WTC11 (cell line): ENCODE results near the gene SLC37A3. TPM values are rescaled to one million over a fixed set of nuclear protein-coding genes. Genes with fewer than 3 reads are reported as not detected.

ENCODE experiments used
- ATAC-seq: fragments of 200-7000 bp; cut with Tn5 transposase; 2 replicates; pipeline ENCODE4 v1.10.0; 2021; ENCODE audit warnings: mild to moderate bottlenecking, moderate library complexity
- CTCF ChIA-PET: fragments of 300-600 bp; sonication (Branson Sonifier 250); formaldehyde crosslinking; loops from one replicate; lab custom pipeline; 2021; ENCODE audit warnings: antibody characterized with exemption; lab: Charles Lee
- POLR2A ChIA-PET: fragments of 350-600 bp; sonication (Branson Sonifier 250); formaldehyde crosslinking; loops from one replicate; lab custom pipeline; 2021; ENCODE audit warnings: antibody characterized with exemption; lab: Charles Lee
- DNase-seq: peaks from one replicate; pipeline ENCODE4 v3.0.0; 2021; ENCODE audit warnings: low spot score
- H3K27ac Mint-ChIP-seq: 2 replicates; pipeline ENCODE4 v1.8.0; 2021; ENCODE audit warnings: mixed read lengths
- H3K27me3 Mint-ChIP-seq: 2 replicates; pipeline ENCODE4 v1.8.0; 2021; ENCODE audit warnings: low read depth, mild to moderate bottlenecking, moderate library complexity, mixed read lengths
- H3K36me3 Mint-ChIP-seq: 2 replicates; pipeline ENCODE4 v1.8.0; 2021; ENCODE audit warnings: mixed read lengths
- H3K4me1 Mint-ChIP-seq: 2 replicates; pipeline ENCODE4 v1.8.0; 2022; ENCODE audit warnings: mixed read lengths
- H3K4me3 Mint-ChIP-seq: 2 replicates; pipeline ENCODE4 v1.8.0; 2021; ENCODE audit warnings: mild to moderate bottlenecking, moderate library complexity, mixed read lengths
- H3K9me3 Mint-ChIP-seq: 2 replicates; pipeline ENCODE4 v1.8.0; 2021; ENCODE audit warnings: mixed read lengths
- ELF4 ChIP-seq: sonication (generic); formaldehyde crosslinking; IDR thresholded peaks from 2 replicates; pipeline ENCODE4 v1.8.1; 2022; ENCODE audit warnings: low read depth, mild to moderate bottlenecking, moderate library complexity, missing genetic modification reagents
- FOXP1 ChIP-seq: sonication (generic); formaldehyde crosslinking; IDR thresholded peaks from 2 replicates; pipeline ENCODE4 v1.8.0; 2022; ENCODE audit warnings: missing genetic modification reagents, mild to moderate bottlenecking, moderate library complexity, borderline replicate concordance
- KAT7 ChIP-seq: sonication (generic); formaldehyde crosslinking; IDR thresholded peaks from 2 replicates; pipeline ENCODE4 v1.8.1; 2023; ENCODE audit warnings: missing genetic modification reagents, mild to moderate bottlenecking, borderline replicate concordance
- TEAD4 ChIP-seq: sonication (generic); formaldehyde crosslinking; IDR thresholded peaks from 2 replicates; pipeline ENCODE4 v1.8.0; 2022; ENCODE audit warnings: mild to moderate bottlenecking, missing genetic modification reagents
- ZNF232 ChIP-seq: sonication (generic); formaldehyde crosslinking; IDR thresholded peaks from 2 replicates; pipeline ENCODE4 v1.8.0; 2022; ENCODE audit warnings: mild to moderate bottlenecking, missing genetic modification reagents
- total RNA-seq: library from RNA; stranded (reverse); gene quantifications from 3 replicates; pipeline ENCODE4 v1.2.3, GENCODE V29; 2021
- TF ChIP-seq, protein P1 (sequence below): fragments of 250-450 bp; sonication (Bioruptor Pico); IDR thresholded peaks from 2 replicates; pipeline ENCODE4 v1.9.0; 2021; ENCODE audit warnings: mild to moderate bottlenecking
- TF ChIP-seq, protein P2 (sequence below): sonication (generic); formaldehyde crosslinking; IDR thresholded peaks from 2 replicates; pipeline ENCODE4 v1.8.1; 2022; ENCODE audit warnings: low read depth, missing genetic modification reagents, borderline replicate concordance
- TF ChIP-seq, protein P3 (sequence below): fragments of 250-450 bp; sonication (Bioruptor Pico); conservative IDR thresholded peaks from 2 replicates; pipeline ENCODE4 v1.9.0; 2021; ENCODE audit warnings: mild to moderate bottlenecking
- TF ChIP-seq, protein P4 (sequence below): sonication (generic); formaldehyde crosslinking; IDR thresholded peaks from 2 replicates; pipeline ENCODE4 v1.8.1; 2022; ENCODE audit warnings: mild to moderate bottlenecking, missing genetic modification reagents, moderate library complexity, borderline replicate concordance
- TF ChIP-seq, protein P5 (sequence below): sonication (generic); formaldehyde crosslinking; IDR thresholded peaks from 2 replicates; pipeline ENCODE4 v1.8.0; 2022; ENCODE audit warnings: mild to moderate bottlenecking, missing genetic modification reagents
- TF ChIP-seq, protein P6 (sequence below): sonication (generic); formaldehyde crosslinking; IDR thresholded peaks from 2 replicates; pipeline ENCODE4 v1.8.1; 2023; ENCODE audit warnings: mild to moderate bottlenecking, missing genetic modification reagents

The SLC37A3 gene
- total RNA-seq, 1 experiment from 2014 or later, result 54.8 TPM

DNA sequence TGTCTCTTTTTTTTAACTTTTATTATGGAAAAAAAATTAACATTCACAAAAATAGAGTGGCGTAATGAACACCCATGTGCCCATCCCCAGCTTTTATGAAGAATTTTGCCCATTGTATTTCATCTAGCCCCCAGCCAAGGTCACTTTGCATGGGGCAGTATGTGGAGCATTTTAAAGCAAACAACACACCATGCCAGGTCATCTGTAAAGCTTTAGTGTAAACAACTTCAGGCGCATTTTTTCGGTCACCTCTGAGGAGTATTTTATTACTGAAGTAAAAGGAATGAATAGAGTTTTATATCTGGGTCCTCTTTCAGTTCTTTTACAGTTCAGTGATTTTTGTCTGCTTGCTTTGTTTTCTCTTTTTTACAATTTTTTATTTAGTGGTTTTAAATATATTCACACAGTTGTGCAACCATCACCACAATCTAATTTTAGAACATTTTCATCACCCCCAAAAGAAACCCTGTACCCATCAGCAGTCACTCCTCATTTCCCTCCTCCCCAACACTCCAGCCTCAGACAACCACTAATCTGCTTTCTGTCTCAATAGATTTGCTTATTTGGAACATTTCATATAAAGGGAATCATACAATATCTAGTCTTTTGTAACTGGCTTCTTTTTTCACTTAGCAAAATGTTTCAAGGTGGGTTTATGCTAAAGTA is 87.9 kb downstream of the SLC37A3 start (continued):
- TF ChIP-seq, protein P1, sequence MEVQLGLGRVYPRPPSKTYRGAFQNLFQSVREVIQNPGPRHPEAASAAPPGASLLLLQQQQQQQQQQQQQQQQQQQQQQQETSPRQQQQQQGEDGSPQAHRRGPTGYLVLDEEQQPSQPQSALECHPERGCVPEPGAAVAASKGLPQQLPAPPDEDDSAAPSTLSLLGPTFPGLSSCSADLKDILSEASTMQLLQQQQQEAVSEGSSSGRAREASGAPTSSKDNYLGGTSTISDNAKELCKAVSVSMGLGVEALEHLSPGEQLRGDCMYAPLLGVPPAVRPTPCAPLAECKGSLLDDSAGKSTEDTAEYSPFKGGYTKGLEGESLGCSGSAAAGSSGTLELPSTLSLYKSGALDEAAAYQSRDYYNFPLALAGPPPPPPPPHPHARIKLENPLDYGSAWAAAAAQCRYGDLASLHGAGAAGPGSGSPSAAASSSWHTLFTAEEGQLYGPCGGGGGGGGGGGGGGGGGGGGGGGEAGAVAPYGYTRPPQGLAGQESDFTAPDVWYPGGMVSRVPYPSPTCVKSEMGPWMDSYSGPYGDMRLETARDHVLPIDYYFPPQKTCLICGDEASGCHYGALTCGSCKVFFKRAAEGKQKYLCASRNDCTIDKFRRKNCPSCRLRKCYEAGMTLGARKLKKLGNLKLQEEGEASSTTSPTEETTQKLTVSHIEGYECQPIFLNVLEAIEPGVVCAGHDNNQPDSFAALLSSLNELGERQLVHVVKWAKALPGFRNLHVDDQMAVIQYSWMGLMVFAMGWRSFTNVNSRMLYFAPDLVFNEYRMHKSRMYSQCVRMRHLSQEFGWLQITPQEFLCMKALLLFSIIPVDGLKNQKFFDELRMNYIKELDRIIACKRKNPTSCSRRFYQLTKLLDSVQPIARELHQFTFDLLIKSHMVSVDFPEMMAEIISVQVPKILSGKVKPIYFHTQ (CRISPR knock-in tag), result no peak
- no peak for TF ChIP-seq KAT7 (CRISPR knock-in tag)
- TF ChIP-seq, protein P2, sequence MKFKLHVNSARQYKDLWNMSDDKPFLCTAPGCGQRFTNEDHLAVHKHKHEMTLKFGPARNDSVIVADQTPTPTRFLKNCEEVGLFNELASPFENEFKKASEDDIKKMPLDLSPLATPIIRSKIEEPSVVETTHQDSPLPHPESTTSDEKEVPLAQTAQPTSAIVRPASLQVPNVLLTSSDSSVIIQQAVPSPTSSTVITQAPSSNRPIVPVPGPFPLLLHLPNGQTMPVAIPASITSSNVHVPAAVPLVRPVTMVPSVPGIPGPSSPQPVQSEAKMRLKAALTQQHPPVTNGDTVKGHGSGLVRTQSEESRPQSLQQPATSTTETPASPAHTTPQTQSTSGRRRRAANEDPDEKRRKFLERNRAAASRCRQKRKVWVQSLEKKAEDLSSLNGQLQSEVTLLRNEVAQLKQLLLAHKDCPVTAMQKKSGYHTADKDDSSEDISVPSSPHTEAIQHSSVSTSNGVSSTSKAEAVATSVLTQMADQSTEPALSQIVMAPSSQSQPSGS (CRISPR knock-in tag), result no peak
- TF ChIP-seq, all 79 proteins: peak for 0

DNA sequence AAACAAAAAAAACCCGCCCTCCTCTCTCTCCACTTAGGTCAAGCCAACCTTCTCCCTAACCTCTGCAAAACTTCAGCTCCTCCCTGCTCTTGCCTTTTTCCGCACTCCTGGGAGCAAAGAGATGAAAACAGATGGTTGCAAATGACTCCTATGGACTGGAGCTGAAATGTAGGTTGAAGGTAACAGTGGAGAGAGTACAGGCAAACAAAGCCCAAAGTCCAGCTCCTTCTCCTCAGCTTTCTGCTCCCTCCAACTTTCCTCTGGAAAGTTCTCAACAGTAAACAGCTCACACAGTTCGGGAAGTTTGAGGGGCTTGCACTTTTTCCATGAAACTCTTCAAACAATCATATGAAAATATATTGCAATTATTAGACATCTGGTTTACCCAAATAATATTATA is 90.3 kb downstream of the SLC37A3 start:
- H3K9me3 Mint-ChIP-seq, result peaks cover 16% of the 10 kb centered on the region
- peaks cover 16% of the 10 kb centered on the region for H3K36me3 Mint-ChIP-seq
- no peak overlapping the region for H3K4me3 Mint-ChIP-seq
- no peak overlapping the region for H3K27ac Mint-ChIP-seq
- ATAC-seq (no peak), DNase-seq (no peak)
- peaks cover 6% of the 10 kb centered on the region for H3K4me1 Mint-ChIP-seq
- ChIA-PET CTCF (no interaction called here), POLR2A (no interaction called here)
- no peaks in the 10 kb centered on the region for H3K27me3 Mint-ChIP-seq
- TF ChIP-seq ELF4 (CRISPR knock-in tag) (no peak), ZNF232 (CRISPR knock-in tag) (no peak), TEAD4 (no peak), FOXP1 (CRISPR knock-in tag) (no peak)
- TF ChIP-seq, protein P3, sequence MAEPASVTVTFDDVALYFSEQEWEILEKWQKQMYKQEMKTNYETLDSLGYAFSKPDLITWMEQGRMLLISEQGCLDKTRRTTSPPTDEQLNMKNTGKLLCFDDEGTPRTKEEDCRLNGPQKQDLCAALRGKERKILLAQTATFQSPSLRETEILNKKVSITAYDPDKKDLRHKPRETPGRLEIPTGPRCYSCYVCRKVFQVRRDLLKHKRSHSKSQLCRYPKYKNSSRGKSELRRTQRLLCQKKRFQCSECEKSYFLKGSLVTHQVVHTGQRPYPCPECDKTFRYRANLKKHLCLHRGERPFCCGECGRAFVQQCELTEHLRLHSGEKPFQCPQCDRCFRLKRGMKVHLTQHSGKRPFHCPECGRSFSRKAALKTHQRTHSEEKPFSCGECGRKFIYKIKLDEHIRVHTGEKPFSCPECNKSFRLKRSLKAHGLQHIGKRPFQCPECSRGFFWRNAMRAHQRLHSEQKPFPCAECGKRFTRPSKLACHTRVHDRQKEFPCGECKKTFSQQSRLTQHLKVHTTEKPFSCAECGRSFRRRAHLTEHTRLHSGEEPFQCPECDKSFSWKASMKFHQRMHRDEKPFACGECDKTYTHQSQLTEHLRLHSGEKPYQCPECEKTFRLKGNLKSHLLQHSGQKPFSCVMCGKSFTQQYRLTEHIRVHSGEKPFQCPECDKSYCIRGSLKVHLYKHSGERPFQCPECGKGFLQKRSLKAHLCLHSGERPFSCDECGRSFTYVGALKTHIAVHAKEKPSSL (CRISPR knock-in tag), result no peak
- TF ChIP-seq, protein P4, sequence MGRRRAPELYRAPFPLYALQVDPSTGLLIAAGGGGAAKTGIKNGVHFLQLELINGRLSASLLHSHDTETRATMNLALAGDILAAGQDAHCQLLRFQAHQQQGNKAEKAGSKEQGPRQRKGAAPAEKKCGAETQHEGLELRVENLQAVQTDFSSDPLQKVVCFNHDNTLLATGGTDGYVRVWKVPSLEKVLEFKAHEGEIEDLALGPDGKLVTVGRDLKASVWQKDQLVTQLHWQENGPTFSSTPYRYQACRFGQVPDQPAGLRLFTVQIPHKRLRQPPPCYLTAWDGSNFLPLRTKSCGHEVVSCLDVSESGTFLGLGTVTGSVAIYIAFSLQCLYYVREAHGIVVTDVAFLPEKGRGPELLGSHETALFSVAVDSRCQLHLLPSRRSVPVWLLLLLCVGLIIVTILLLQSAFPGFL (CRISPR knock-in tag), result no peak
- TF ChIP-seq, protein P5, sequence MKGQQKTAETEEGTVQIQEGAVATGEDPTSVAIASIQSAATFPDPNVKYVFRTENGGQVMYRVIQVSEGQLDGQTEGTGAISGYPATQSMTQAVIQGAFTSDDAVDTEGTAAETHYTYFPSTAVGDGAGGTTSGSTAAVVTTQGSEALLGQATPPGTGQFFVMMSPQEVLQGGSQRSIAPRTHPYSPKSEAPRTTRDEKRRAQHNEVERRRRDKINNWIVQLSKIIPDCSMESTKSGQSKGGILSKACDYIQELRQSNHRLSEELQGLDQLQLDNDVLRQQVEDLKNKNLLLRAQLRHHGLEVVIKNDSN (CRISPR knock-in tag), result no peak
- TF ChIP-seq, protein P6, sequence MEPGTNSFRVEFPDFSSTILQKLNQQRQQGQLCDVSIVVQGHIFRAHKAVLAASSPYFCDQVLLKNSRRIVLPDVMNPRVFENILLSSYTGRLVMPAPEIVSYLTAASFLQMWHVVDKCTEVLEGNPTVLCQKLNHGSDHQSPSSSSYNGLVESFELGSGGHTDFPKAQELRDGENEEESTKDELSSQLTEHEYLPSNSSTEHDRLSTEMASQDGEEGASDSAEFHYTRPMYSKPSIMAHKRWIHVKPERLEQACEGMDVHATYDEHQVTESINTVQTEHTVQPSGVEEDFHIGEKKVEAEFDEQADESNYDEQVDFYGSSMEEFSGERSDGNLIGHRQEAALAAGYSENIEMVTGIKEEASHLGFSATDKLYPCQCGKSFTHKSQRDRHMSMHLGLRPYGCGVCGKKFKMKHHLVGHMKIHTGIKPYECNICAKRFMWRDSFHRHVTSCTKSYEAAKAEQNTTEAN (CRISPR knock-in tag), result no peak
